Stimulated activated CD8-positive, alpha-beta memory T cell treated with anti-CD3 and anti-CD28 coated beads, Interleukin-4, amount 100 ng/mL, for 4 hours (primary cell): ENCODE measurements around the gene KCTD16.

Source experiments
- DNase-seq, 2 donors: peaks; one replicate each; pipeline ENCODE4 v3.0.0-alpha.2; 2020; ENCODE audit warnings: low read depth in 2 of 2, low spot score in 1 of 2

Gene KCTD16

DNA sequence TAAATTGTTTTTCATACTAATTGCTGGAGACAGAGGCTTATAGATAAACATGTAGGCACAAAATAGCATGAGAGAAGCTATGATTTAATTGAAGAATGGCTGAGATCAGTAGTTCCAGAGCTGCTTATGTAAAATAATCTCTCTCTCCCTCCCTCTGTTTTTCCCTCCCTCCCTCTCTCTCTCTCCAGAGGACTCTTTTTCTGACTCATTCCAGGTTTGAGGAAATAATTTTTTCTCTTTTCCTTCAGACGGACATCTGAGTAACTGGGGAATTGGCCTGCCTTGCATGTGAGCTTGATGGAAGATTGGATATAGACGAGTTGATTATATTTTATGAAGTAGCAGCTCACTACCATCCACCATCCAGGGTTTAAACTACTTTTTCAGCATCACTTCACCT is 35.5 kb downstream of the KCTD16 start:
- DNase-seq: no peak

DNA sequence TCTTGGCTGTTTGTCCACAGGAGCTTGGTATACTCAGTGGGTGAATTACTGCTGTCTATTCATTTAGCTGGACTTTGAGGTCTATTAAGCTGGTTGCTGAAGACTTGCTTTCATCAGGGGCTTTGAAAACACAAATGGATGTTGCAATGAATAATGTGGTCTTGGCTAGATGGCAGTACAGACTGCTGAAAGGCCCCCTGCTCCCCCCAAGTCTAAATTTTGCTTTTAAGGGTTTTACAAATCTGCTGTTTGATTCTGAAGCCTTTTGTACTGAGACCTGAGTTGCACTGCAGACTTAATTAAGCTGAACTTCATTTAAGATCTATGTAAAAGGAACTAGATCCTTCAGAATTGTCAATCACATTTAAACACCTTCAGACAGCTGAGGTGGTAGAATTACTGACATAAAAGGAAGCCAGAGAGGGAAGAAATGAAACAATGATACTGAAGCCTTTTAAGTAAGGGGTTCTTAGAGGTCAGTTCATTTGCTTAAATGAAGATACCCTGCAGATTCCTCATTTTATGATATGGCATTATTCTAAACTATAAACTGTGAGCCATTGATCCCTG is 37.3 kb downstream of the KCTD16 start:
- no peak for DNase-seq

DNA sequence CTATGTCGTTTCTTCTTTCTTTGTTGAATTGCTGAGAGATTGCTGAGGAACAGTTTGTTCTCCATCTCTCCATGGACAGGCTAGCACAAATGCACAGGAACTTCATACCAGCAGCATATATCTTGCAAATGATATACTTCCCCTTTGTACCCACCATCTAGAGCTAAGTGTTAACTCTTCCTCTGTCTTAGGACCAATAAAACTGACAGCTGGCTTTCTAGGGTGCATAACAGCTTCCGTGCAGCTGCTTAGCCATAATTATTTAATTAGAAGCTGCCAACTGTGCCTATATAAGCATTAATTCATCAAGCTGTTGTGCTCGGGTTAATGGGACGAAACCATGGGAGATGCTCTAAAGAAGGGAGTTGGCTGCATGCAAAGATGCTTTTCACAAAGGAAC is 38.7 kb downstream of the KCTD16 start:
- DNase-seq: no peak

DNA sequence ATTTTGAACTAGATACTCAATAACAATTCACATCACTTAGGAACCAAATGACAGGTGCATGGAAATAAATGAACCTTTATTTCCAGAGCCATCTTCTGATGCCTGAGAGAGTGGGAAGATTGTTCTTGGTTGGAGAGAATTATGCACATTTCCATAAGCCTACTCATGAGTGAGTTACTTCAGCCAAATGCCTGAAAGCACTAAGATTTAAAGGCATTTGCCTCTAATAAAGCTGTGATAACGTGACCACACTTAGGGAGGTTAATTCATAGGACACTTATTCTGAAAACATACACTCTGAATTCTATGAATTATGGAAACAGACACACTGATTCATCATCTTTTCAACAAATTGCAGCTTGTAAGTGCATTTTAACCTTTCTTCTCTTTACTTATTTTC is 40.0 kb downstream of the KCTD16 start:
- no peak for DNase-seq

DNA sequence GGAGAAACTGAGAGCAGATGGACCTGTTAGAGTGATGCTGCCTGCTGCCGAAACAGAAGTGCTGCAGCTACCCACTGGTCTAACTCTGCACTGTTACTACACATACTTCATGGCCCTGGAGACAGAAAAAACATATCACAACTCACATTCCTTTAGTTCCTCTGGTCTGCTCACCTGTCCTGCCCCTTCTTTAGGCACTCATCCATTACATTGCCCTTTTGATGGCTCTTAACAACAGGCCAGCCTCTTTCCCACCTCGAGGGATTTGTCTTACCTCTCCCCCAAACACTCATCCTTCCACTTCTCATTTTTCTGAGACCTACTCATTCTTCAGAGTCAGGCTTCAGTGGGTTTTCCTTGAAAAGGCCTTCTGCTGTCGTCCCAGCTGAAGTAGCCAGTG is 49.2 kb downstream of the KCTD16 start:
- DNase-seq: no peak

DNA sequence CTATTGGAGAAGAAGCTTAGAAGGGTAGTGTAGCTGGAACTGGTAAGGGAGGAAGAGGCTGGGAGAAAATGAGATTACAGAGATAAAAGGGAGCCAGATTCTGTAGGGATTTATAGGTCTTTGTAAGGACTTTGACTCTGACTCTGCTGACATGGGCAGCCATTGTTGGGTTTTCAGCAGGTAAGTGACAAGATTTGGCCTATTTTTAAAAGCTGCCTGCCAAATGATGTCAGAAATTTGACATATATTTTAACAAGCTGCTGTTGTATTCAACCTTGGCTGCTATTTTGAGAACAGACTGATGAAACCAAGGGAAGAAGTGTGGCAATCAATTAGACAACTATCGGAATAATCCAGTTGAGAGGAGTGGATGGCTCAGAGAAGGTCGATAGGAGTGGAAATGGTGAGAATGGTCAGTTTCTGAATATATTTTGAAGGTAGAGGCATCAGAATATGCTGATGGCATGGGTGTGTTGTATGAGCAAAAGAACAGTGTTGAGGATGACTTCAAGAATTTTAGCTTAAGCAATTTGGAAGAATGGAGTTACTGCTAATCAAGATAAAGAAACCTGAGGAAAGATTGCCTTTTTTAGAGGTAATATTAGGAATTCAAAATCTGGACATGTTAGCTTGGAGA is 56.8 kb downstream of the KCTD16 start:
- DNase-seq: no peak

DNA sequence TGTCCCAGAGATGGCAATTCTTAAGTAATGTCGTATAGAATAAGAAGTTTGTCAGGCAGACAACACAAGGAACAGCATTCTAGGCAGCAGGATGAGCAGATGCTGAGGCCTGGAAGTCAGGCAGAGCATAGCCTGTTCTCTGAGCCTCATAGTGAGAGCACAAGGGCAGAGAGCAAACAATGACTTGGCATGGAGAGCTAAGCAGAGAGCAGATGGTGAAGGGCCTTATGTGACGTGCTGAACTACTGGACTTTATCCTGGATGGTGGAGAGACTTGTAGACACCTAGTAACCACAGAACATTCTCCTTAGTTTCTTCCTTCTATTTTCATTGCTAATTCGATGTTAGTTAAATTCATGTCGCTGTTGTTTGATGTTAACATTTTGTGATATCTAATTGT is 60.1 kb downstream of the KCTD16 start:
- no peak for DNase-seq

DNA sequence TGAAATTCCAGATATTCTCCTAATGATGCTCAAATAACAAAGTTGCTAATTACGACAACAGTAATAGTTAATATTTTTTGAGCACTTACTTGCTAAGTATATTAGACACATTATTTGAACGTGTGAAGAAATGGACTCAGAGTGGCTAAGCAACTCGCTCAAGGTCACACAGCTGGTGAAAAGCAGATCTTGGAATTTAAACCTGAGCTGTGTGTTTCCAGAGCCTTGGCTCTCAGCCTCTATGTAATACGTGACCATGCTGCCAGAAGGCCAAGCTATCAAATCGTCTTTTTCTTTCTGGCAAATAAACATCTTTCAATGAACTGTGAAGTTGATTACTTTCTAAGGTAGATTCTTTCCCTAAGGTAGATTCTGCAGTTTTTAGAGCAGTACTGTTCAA is 61.6 kb downstream of the KCTD16 start:
- DNase-seq: no peak

DNA sequence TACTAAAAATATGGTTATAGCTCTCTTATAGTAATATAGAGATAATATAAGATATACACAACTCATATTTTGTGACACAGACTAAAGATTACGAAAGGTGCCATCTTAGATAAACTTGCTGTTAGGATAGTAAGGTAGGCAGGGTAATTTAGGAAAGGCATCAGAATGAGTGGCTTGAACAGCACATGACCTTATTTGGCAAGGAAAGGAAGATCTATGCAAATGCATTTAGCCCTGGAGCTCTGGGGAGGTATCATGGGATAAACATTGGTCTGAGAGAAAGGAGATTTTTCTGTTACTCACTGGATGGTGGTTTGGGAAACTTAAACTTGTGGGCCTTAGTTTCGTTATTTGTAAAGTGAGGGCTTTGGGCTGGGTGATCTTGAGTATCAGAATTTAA is 65.8 kb downstream of the KCTD16 start:
- DNase-seq: no peak

DNA sequence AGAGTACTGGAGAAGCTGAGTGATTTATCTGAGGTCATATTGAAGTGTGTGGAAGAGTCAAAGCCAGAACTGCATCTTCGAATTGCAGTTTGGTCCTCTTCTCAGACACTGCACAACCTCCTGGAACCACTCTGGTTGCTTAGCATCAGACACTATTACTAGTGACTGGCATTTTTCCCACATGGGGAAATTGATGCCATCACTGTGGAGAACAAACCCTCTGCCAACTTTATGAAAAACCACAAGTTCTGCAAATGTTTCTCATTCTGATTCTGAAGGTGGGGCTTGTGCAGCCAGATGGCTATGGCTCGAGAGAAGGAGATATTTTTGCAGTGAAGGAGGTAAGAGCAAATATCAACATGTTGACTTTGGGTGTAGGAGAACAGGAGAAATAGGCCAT is 67.2 kb downstream of the KCTD16 start:
- DNase-seq: no peak

DNA sequence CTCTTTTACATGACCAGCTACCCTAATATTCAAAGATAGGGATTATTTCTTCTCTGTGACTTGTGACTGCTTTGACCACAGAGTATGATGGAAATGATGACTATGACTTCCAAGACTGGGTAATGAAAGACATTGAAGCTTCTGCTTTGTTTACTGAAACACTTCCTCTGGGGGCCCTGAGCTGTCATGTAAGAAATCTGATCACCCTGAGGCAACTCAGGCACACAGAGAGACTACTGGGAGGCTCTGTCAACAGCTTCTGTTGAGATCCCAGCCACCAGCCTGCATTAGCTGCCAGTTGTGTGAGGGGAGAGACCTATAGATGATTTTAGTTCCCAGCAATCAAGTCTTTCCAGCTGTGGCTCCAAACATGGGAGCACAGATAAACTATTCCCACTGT is 76.5 kb downstream of the KCTD16 start:
- no peak for DNase-seq

DNA sequence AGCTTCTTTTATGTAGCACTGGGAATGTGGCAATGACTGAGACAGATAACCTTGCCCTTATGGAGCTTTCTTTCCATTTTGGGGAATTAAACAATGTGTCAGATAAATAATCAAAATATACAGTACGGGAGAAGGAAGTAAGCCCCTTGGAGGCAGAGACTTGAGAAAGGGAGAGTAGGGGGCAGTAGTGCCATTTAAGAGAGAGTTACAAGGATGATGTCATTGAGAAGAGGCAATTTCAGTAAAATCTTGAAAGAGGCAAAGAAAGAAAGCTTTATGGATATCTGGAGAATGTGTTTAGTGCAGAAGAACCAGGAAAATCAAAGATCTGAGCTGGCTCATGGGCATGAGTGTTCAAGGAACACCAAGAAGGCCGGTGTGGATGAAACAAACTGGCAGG is 77.3 kb downstream of the KCTD16 start:
- no peak for DNase-seq

DNA sequence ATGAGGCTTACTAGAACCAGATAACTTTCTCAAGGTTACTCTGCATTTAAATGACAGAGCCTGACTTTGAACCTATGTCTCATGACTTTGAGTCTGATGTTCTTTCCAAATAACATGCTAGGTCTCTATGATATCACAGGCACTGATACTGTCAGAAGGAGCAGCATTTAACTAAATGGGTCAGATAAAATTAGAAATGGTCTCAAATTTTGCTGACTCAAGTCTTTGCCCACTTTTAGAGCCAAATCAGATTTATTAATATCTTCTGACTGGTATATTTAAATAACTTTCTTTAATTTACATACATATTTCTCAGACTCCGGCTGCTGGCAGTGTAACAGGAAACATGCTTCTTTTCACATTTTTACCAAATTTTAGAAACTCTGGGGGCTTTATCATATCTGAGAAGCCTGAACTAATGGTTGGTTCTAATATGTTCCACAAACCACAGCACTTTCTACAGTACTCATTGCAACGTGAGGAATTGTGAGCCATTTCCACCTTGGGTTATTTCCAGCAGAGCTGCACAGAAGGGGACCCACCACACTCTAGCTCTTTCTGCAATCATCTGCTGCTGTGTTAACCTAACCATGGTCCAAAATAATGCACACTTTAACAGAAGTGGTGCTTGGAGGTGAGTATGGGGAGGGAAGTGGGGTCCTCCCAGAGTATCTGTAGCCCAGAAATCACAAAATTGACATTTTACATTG is 79.2 kb downstream of the KCTD16 start:
- DNase-seq: no peak

DNA sequence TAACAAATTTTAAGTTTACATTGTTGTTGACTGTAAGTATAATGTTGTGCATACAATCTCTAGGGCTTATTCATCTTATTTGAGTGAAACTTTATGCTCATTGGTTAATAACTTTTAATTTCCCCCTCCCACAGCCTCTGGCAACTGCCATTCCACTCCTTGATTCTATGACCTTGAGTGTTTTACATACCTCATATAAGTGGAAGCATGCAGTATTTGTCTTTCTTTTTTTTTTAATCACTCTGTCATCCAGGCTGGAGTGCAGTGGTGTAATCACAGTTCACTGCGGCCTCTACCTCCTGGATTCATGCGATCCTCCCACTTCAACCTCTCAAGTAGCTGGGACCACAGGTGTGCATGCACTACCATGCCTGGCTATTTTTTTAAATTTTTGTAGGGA is 83.9 kb downstream of the KCTD16 start:
- DNase-seq: no peak

DNA sequence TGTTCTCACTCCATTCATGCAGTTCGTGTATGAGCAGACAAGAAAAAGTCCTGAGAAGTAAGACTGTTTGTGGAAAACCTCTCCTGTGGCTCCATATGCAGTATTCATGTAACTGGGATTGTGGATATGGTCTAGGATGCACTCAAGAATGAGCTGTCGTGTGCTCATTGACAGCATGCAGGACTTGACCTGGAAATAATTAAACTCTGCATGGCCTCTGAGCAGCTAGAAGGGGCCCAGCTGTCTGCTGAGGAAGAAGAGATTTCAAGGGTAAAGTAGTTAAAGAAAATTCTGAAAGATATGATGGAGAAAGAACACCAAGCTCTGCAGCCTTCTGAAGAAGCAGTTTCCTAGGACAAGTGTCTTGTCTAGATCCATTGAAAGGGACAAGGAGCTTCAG is 89.4 kb downstream of the KCTD16 start:
- DNase-seq: no peak

DNA sequence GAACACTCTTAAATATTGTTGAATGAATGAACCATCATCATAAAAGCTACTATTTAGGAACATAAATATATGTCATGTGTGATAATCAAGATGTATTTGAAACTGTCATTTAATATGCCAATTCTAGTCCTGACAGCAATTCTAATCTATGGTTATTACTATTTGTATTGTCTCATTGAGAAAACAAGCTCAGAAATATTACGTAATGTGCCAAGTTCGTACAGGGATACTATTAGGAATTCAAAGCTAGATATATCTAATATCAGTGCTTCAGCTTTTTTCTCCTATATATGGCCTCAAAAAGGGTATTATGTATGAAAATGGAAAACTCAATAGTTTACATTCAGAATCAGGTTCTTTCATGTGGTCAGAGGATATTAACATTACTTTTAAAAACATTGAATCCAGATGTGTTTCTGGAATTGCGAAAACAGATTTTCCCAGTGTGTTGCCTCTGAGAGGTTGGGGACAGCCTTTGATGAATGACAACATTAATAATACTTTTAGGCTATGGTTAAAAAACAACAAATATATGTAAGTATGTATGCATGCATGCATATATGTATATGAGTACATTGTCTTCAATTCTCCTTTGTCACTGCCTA is 95.1 kb downstream of the KCTD16 start:
- DNase-seq: no peak

DNA sequence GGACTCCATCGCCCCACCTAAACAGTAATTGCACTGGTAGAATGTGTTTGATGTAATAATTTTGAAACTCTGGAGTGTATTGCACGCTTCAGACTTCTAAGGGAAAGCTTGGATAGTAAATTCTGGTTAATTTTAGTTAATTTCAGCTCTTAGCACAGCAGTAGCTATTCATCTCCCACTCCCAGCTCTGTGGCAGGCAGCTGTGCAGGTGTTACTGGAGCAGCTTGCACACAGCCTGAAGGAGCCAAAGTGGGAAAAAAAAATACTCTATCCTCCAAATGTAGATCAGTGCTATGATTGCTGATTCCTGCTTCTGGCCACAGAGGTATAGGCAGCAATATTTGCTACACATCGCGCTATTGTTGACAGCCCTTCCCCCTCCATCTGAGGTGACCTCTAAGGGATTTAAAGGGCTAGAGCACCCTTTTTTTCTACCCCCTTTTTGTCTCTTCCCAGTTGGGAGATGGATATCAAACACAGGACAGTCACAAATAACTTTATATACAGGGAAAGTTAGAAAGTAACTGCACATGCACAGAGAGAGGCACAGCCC is 97.4 kb downstream of the KCTD16 start:
- DNase-seq: no peak

DNA sequence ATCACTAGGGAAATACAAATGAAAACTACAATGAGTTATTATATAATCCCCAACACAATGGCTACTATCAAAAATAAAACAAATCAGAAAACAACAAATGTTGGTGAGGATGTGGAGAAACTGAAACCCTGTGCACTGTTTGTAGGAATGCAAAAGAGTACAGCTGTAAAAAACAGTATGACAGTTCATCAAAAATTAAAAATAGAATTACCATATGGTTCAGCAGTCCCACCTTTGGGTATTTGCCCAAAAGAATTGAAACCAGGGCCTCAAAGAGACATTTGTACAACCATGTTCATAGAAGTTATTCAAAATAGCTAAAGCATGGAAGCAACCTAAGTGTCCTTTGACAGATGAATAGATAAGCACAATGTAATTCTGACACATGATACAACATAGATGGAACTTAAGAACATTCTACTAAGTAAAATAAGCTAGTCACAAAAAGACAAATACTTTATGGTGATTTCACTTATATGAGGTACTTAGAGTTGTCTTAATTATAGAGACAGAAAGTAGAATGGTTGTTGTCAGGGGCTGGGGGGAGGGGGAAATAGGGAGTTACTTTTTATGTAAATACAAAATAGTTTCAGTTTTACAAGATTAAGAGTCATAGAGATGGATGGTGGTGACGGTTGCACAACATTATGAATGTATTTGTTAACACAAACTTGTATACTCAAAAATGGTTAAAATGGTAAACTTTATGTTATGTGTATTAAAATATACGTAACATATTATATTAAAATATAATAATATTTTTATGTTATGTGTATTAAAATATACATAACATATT is 102.8 kb downstream of the KCTD16 start:
- no peak for DNase-seq

DNA sequence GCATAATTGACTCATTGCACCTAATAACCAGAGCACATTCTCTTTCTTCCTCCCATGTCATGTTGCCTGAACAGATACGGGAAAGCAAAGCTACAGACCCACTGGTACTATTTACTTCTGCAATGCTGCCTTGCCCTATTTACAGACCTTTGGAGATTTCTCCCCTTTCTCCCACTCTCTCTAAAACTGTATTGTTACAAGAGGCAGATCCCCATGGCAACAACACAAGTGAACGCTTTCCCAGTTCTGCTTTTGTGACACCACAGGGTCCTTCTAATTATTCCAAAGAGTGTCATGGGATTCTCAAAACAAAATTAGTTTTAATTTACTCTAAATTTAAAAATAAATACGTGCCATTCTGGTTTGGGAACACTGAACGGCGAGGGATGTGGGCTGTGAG is 104.7 kb downstream of the KCTD16 start:
- DNase-seq: no peak

DNA sequence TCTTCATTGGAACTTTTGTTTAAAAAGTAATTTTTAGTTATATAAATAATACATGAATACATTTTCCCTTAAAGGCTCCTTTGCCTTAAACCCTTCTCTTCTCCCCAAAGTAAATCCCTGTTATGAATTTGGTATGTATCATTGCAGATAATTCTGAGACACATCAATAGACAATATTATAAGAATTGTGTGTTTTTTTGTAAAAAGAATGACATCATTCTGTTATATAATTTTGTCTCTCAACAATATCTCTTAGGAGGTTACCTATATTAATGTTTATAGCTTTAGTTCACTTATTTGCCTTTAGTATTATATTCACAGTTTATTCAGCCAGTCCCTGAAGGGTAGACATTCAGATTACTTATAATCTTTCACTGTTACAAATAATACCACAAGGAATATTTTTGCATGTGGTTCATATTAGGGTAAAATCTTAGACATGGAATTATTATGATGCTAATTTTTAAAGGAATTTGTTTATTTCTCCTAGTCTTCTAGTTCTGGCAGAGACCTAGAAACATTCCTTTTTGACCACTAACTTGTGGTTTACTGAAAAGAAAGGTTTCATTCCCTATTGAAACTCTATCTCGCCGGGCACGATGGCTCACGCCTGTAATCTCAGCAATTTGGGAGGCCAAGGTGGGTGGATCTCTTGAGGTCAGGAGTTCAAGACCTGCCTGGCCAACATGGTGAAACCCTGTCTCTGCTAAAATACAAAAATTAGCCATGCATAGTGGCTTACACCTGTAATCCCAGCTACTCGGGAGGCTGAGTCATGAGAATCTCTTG is 105.6 kb downstream of the KCTD16 start:
- DNase-seq: no peak

DNA sequence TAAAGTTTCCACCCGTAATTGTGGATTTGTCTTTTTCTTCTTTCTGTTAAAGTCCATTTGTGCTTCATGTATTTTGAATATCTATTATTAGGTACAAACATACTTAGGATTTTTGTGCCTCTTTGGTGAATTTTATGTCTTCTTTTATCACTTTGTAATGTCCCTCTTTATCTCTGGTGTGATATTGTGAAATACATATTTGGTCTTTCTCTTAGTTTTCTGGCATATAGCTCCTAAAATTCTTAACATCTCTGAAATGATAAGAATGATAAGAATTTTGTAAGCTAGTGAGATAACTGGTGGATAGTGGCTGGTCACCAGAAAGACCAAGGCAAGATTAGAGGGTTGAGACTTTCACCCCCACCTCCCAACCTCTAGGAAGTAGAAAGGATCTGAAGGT is 111.1 kb downstream of the KCTD16 start:
- no peak for DNase-seq
